ENCODE measurements around the gene CYFIP2. TPM values are rescaled to one million over a fixed set of nuclear protein-coding genes. Genes with fewer than 3 reads are reported as not detected.

CYFIP2 gene
- total and polyA plus RNA-seq, 2 of the 13 experiments (the other 11 are each of a cell fraction or from before 2014, with no cell fraction given), result 22.6 to 30.3 TPM

DNA sequence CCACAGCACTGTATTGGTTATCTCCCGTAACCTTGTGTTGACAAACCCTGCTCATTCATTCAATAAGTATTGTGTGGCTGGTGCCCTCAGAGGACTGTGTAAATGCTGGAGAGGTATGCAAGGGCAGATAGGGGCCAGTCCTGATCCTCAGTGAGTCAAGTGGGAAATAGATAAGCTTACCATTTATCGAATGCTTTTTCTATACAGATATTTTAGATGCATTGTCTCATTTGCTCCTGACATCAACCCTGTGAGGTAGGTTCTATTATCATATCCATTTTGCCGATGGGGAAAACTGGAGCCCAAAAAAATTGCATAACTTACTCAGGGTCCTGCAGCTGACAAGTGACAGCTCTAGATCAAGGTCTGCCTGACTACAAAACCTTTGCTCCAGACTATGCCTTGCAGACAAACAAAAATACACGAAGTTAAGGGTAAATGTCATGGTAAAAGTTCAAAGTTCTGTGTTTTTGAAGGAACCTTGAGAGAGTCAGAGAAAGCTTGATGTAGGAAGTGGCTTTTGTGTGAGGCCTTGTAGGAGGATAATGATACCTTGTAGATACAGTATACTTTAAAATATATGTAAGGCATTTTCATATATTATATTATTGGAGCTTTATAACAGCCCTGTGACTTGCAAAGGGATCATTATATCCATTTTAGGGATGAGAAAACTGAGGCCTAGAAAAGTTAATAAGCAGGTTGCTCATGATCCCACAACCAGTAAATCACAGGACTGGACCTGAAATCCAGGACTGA lies 22.7 kb downstream of the CYFIP2 start (continued):
- TF ChIP-seq, protein P1, sequence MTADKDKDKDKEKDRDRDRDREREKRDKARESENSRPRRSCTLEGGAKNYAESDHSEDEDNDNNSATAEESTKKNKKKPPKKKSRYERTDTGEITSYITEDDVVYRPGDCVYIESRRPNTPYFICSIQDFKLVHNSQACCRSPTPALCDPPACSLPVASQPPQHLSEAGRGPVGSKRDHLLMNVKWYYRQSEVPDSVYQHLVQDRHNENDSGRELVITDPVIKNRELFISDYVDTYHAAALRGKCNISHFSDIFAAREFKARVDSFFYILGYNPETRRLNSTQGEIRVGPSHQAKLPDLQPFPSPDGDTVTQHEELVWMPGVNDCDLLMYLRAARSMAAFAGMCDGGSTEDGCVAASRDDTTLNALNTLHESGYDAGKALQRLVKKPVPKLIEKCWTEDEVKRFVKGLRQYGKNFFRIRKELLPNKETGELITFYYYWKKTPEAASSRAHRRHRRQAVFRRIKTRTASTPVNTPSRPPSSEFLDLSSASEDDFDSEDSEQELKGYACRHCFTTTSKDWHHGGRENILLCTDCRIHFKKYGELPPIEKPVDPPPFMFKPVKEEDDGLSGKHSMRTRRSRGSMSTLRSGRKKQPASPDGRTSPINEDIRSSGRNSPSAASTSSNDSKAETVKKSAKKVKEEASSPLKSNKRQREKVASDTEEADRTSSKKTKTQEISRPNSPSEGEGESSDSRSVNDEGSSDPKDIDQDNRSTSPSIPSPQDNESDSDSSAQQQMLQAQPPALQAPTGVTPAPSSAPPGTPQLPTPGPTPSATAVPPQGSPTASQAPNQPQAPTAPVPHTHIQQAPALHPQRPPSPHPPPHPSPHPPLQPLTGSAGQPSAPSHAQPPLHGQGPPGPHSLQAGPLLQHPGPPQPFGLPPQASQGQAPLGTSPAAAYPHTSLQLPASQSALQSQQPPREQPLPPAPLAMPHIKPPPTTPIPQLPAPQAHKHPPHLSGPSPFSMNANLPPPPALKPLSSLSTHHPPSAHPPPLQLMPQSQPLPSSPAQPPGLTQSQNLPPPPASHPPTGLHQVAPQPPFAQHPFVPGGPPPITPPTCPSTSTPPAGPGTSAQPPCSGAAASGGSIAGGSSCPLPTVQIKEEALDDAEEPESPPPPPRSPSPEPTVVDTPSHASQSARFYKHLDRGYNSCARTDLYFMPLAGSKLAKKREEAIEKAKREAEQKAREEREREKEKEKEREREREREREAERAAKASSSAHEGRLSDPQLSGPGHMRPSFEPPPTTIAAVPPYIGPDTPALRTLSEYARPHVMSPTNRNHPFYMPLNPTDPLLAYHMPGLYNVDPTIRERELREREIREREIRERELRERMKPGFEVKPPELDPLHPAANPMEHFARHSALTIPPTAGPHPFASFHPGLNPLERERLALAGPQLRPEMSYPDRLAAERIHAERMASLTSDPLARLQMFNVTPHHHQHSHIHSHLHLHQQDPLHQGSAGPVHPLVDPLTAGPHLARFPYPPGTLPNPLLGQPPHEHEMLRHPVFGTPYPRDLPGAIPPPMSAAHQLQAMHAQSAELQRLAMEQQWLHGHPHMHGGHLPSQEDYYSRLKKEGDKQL (CRISPR knock-in tag; IDR thresholded peaks at IDR 0.05; ENCODE audit: low read depth), result no peak
- TF ChIP-seq KLF11 (CRISPR knock-in tag; IDR thresholded peaks at IDR 0.05) (peak; percentile 39; the same call in 1 of the 2 replicates), LCORL (IDR thresholded peaks at IDR 0.05) (no peak), LCORL (CRISPR knock-in tag; IDR thresholded peaks at IDR 0.05) (no peak), TOPORS (CRISPR knock-in tag; IDR thresholded peaks at IDR 0.05) (no peak), ZNF746 (CRISPR knock-in tag; IDR thresholded peaks at IDR 0.05) (no peak), CREB1 (IDR thresholded peaks at IDR 0.05) (no peak), CREB1 (CRISPR knock-in tag; IDR thresholded peaks at IDR 0.05) (no peak), MBD4 (IDR thresholded peaks at IDR 0.05; ENCODE audit: borderline replicate concordance, low read length) (0 out of 2 replicates have a peak, but pooled peaks have one; percentile 55)
- TF ChIP-seq, protein P2, sequence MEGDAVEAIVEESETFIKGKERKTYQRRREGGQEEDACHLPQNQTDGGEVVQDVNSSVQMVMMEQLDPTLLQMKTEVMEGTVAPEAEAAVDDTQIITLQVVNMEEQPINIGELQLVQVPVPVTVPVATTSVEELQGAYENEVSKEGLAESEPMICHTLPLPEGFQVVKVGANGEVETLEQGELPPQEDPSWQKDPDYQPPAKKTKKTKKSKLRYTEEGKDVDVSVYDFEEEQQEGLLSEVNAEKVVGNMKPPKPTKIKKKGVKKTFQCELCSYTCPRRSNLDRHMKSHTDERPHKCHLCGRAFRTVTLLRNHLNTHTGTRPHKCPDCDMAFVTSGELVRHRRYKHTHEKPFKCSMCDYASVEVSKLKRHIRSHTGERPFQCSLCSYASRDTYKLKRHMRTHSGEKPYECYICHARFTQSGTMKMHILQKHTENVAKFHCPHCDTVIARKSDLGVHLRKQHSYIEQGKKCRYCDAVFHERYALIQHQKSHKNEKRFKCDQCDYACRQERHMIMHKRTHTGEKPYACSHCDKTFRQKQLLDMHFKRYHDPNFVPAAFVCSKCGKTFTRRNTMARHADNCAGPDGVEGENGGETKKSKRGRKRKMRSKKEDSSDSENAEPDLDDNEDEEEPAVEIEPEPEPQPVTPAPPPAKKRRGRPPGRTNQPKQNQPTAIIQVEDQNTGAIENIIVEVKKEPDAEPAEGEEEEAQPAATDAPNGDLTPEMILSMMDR (CRISPR knock-in tag; IDR thresholded peaks at IDR 0.05), result no peak
- TF ChIP-seq, protein P3, sequence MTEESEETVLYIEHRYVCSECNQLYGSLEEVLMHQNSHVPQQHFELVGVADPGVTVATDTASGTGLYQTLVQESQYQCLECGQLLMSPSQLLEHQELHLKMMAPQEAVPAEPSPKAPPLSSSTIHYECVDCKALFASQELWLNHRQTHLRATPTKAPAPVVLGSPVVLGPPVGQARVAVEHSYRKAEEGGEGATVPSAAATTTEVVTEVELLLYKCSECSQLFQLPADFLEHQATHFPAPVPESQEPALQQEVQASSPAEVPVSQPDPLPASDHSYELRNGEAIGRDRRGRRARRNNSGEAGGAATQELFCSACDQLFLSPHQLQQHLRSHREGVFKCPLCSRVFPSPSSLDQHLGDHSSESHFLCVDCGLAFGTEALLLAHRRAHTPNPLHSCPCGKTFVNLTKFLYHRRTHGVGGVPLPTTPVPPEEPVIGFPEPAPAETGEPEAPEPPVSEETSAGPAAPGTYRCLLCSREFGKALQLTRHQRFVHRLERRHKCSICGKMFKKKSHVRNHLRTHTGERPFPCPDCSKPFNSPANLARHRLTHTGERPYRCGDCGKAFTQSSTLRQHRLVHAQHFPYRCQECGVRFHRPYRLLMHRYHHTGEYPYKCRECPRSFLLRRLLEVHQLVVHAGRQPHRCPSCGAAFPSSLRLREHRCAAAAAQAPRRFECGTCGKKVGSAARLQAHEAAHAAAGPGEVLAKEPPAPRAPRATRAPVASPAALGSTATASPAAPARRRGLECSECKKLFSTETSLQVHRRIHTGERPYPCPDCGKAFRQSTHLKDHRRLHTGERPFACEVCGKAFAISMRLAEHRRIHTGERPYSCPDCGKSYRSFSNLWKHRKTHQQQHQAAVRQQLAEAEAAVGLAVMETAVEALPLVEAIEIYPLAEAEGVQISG (CRISPR knock-in tag; IDR thresholded peaks at IDR 0.05), result no peak
- TF ChIP-seq, protein P4, sequence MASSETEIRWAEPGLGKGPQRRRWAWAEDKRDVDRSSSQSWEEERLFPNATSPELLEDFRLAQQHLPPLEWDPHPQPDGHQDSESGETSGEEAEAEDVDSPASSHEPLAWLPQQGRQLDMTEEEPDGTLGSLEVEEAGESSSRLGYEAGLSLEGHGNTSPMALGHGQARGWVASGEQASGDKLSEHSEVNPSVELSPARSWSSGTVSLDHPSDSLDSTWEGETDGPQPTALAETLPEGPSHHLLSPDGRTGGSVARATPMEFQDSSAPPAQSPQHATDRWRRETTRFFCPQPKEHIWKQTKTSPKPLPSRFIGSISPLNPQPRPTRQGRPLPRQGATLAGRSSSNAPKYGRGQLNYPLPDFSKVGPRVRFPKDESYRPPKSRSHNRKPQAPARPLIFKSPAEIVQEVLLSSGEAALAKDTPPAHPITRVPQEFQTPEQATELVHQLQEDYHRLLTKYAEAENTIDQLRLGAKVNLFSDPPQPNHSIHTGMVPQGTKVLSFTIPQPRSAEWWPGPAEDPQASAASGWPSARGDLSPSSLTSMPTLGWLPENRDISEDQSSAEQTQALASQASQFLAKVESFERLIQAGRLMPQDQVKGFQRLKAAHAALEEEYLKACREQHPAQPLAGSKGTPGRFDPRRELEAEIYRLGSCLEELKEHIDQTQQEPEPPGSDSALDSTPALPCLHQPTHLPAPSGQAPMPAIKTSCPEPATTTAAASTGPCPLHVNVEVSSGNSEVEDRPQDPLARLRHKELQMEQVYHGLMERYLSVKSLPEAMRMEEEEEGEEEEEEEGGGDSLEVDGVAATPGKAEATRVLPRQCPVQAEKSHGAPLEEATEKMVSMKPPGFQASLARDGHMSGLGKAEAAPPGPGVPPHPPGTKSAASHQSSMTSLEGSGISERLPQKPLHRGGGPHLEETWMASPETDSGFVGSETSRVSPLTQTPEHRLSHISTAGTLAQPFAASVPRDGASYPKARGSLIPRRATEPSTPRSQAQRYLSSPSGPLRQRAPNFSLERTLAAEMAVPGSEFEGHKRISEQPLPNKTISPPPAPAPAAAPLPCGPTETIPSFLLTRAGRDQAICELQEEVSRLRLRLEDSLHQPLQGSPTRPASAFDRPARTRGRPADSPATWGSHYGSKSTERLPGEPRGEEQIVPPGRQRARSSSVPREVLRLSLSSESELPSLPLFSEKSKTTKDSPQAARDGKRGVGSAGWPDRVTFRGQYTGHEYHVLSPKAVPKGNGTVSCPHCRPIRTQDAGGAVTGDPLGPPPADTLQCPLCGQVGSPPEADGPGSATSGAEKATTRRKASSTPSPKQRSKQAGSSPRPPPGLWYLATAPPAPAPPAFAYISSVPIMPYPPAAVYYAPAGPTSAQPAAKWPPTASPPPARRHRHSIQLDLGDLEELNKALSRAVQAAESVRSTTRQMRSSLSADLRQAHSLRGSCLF (CRISPR knock-in tag; IDR thresholded peaks at IDR 0.05; ENCODE audit: borderline replicate concordance), result no peak
